ENCODE results near the gene KRTAP5-11. TPM values are rescaled to one million over a fixed set of nuclear protein-coding genes. Genes with fewer than 3 reads are reported as not detected.
"Not testable (repeated sequence)": the region's sequence is repeated elsewhere in the genome, so short reads cannot be mapped to it uniquely, and the experiment has no call there.

The KRTAP5-11 gene
- total RNA-seq: not detected

GRCh38 chr11:71582309-71582895, at the start of gene KRTAP5-11:
TSS of gene KRTAP5-11 (minus strand) at chr11:71582875. CDS start at chr11:71582837, 38 bp downstream.
- DNase-seq: no peak

DNA sequence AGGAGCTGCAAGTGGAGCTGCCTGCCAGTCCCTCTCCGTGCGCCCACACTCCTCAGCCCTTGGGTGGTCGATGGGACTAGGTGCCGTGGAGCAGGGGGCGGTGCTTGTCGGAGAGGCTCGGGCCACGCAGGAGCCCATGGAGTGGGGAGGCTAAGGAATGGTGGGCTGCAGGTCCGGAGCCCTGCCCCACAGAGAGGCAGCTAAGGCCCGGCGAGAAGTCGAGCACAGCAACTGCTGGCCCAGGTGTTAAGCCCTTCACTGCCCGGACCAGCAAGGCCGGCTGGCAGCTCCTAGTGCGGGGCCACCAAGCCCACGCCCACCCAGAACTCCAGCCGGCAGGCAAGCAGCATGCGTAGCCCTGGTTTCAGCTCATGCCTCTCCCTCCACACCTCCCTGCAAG, 48.9 kb upstream of the KRTAP5-11 start:
- not testable (repeated sequence) for DNase-seq

DNA sequence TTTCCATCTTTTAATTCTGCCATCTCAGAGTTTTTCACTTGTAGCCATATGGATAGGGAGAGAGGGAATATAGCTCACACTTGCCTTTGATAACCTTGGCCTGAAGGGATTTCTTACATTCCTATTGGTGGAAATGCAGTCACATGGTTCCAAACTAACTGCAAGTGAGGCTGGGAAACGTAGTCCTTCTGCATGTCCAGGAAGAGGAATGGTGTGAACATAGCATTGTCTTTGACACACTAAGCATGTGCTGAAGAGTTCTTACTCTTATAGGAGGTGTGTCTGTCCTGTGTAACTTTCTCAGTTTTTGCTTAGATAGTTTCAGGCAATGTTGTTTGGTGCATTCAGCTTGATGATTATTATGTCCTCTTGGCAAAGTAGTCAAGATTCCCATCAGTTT, 47.4 kb upstream of the KRTAP5-11 start:
- not testable (repeated sequence) for DNase-seq

DNA sequence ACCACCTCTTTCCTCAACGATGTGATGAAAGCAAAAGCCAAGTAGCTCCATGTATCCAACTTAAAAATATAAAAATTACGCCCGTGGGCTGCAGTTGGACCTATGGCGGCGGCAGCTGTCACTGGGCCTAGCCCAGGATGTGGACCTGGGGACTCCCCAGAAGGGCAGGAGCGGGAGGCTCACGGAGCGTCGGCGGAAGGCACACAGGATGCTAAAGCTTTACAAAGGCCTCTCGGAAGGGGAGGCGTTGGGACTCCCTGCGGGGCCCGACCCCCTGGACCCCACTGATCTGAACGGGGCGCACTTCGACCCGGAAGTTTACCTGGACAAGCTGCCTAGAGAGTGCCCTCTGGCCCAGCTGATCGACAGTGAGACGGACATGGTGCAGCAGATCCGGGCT, 46.3 kb upstream of the KRTAP5-11 start:
- not testable (repeated sequence) for DNase-seq

DNA sequence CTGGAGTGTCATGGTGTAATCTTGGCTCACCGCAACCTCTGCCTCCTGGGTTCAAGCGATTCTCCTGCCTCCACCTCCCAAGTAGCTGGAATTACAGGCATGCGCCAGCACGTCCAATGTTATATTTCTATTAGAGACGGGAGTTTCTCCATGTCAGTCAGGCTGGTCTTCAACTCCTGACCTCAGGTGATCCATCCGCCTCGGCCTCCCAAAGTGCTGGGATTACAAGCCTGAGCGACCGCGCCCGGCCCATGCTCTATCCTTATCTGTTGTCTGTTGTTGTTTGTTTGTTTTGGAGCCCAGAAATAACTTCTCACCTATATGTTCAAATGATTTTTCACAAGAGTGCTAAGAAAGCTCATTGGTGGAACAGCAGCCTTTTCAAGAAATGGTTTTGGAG, 40.6 kb upstream of the KRTAP5-11 start:
- not testable (repeated sequence) for DNase-seq

- DNase-seq: not testable (repeated sequence)
These were observed 39.9 kb upstream of the KRTAP5-11 start for GRCh38 chr11:71622561-71622960.

- not testable (repeated sequence) for DNase-seq
These were observed 32.3 kb upstream of the KRTAP5-11 start for GRCh38 chr11:71615003-71615402.

DNA sequence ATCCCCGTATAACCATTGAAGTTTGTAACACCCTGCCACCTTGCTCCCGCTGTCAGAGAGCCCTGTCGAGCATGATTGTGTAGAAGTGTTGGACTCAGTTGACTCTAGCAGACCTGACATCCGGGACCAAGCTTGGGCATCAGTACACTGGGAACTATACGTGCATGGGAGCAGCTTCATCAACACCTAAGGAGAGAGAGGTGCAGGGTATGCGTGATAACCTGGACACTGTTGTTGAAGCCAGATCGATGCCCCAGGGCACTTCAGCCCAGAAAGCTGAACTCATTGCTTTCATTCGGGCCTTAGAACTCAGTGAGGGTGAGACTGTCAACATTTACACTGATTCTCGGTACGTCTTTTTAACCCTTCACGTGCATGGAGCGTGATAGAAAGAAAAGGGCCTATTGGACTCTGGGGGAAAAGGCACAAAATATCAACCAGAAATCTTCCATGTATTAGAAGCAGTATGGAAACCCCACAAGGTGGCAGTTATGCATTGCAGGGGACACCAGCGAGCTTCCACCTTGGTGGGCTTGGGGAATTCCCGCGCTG, 31.8 kb upstream of the KRTAP5-11 start:
- DNase-seq: not testable (repeated sequence)

DNA sequence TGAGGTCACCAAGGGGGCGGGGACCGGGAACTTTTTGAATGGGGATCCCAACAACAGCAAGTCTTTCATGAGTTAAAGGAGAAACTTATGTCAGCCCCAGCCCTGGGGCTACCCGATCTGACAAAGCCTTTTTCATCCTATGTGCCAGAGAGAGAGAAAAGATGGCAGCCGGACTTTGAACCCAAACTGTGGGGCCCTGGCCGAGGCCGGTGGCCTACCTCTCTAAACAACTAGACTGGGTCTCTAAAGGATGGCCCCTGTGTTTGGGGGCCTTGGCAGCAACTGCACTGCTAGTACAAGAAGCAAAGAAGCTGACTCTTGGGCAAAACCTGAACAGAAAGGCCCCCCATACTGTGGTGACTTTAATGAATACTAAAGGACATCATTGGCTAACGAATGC, 31.3 kb upstream of the KRTAP5-11 start:
- not testable (repeated sequence) for DNase-seq

DNA sequence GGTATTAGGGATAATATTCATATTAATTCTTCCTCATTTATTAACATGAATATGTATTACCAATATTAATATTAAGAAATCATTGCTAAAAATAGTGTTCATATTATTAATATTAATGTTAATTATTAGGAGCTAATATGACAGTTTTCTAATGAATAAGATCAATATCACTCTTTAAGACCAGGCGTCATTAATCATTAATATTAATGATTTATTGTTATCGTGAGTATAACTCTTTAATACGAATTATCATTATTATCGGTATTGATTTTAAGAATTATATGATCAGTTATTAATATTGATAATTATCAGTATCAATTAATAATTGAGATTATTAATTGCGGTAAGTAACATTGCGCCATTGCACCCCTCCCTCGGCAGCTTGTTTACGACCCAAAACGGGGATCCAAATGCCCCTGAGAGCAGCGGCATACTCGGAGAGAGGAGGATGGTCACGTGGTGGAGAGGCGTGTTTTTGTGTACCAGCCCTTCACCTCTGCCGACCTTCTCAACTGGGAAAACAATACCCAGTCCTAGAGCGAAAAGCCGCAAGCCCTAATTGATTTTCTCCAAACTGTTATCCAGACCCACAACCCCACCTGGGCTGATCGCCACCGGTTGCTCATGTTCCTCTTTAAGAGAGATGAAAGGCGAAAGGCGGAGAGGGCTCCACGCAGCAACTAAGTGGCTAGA, 28.7 kb upstream of the KRTAP5-11 start:
- DNase-seq: not testable (repeated sequence)

DNA sequence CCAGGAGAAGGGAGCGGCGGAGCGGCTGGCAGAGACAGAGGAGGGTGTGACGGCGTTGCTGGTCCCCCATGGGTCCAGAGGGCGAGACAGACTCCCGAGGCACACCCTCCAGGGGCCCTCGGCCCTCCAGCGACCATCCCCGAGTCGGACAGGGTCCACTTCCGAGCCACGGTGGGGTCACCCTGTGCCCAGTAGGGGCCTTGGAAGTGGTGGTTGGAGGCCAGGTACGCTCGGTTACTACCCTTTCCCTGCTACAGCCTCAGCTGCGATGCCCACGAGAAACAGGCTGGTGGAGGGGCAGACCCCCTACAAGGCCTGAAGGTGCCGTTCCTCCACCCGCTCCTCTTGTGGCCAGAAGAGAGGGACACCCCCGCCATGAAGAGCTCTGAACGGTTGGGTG, 25.6 kb upstream of the KRTAP5-11 start:
- not testable (repeated sequence) for DNase-seq

- not testable (repeated sequence) for DNase-seq
These were observed 25.0 kb upstream of the KRTAP5-11 start for GRCh38 chr11:71607520-71608216.

GRCh38 chr11:71606853-71607519, 24.3 kb upstream of the KRTAP5-11 start:
- DNase-seq: not testable (repeated sequence)

- not testable (repeated sequence) for DNase-seq
These were observed 22.3 kb upstream of the KRTAP5-11 start for GRCh38 chr11:71604798-71605488.

DNA sequence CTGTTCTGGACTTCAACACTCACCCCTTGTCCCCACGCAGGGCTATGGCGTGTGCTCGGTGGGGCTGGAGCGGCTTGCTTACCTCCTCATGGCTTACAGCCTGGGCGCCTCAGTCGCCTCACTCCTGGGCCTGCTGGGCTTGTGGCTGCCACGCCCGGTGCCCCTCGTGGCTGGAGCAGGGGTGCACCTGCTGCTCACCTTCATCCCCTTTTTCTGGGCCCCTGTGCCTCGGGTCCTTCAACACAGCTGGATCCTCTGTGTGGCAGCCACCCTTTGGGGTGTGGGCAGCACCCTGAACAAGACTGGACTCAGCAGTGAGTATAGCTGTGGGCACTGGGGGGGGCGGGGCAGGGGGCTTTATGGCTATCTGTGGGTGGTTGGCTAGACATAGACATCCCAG, 20.5 kb upstream of the KRTAP5-11 start:
- not testable (repeated sequence) for DNase-seq

- not testable (repeated sequence) for DNase-seq
These were observed 6.9 kb upstream of the KRTAP5-11 start for GRCh38 chr11:71589546-71589920.

DNA sequence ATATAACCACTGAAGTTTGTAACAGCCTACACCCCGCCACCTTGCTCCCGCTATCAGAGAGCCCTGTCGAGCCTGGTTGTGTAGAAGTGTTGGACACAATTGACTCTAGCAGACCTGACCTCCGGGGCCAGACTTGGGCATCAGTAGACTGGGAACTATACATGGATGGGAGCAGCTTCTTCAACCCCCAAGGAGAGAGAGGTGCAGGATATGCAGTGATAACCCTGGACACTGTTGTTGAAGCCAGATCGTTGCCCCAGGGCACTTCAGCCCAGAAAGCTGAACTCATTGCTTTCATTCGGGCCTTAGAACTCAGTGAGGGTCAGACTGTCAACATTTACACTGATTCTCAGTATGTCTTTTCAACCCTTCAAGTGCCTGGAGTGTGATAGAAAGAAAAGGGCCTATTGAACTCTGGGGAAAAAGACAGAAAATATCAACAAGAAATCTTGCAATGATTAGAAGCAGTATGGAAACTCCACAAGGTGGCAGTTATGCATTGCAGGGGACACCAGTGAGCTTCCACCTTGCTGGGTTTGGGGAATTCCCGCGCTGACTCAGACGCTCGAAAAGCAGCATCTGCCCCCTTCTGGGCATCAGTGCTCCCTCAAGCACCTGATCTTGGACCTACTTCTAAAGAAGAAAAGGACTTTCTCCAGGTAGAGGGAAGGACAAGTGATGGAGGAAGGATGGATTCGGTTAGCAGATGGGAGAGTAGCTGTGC, 6.3 kb upstream of the KRTAP5-11 start:
- DNase-seq: not testable (repeated sequence)

- DNase-seq: not testable (repeated sequence)
These were observed 5.6 kb upstream of the KRTAP5-11 start for GRCh38 chr11:71588314-71588713.

- not testable (repeated sequence) for DNase-seq
These were observed 3.0 kb upstream of the KRTAP5-11 start for GRCh38 chr11:71585673-71586072.

- not testable (repeated sequence) for DNase-seq
These were observed 294 bp upstream of the KRTAP5-11 start for GRCh38 chr11:71582969-71583368.

- no peak for DNase-seq
These were observed 849 bp downstream of the KRTAP5-11 start for GRCh38 chr11:71581826-71582225.
